Activated CD4-positive, alpha-beta T cell treated with anti-CD3 and anti-CD28 coated beads for 1 hour (primary cell): ENCODE measurements around the gene LBP.
"Not testable (repeated sequence)": the region's sequence is repeated elsewhere in the genome, so short reads cannot be mapped to it uniquely, and the experiment has no call there.

ENCODE experiments used
- DNase-seq: peaks from one replicate; pipeline ENCODE4 v3.0.0-alpha.2; 2020

The LBP gene

DNA sequence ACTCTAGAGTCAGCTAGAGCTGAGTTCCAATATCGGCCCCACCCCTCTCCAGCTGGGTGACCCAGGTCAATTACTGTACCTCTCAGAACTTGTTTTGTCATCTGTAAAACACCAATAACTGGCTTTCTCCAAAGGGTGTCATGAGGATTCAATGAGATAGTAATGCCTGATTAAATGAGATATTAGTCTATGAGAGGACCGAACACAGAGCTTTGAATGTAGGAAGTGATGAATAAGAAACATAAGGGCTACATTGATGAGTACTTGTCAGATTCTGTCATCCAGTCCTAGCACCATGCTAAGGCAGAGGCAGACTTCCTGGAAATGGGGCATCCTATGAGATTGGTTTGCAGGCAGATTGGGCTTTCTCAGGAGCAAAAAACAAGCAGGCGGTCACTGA, 22.1 kb upstream of the LBP start:
- DNase-seq, result no peak

DNA sequence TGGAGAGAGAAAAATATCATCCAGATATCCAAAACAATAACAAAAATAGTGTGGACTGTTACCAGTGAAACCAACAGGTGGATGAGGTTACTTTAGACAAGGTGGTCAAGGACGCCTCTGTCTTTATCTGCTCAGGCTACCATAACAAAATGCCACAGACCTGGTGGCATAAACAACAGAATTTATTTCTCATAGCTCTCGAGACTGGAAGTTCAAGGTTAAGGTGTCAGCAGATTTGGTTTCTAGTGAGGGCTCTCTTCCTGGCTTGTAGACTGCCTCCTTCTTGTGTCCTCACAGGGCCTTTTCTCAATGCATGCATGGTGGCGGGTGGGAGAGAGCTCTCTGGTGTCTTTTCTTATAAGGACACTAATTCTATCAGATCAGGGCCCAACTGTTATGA, 21.1 kb upstream of the LBP start:
- DNase-seq, result no peak

DNA sequence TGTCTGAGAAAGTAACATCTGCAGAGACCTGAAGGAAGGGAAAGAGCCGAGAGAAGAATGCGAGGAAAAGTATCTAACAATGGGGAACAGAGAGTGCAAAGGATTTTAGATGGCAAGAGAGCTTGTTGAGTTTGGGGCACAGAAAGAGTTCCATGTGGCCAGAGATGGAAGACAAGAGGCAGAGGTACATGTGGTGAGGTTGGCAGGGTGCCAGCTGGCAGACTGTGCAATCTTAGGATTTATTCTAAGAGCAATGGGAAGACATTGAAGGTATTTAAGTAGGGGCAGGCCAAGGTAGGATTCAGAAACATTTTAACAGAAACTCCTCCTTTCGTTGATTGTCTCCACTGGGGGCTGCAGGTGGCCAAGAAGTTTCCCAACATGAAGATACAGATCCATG, 20.4 kb upstream of the LBP start:
- DNase-seq, result no peak

- DNase-seq, result no peak
Measured at GRCh38 chr20:38326309-38326708, 20.0 kb upstream of the LBP start.

DNA sequence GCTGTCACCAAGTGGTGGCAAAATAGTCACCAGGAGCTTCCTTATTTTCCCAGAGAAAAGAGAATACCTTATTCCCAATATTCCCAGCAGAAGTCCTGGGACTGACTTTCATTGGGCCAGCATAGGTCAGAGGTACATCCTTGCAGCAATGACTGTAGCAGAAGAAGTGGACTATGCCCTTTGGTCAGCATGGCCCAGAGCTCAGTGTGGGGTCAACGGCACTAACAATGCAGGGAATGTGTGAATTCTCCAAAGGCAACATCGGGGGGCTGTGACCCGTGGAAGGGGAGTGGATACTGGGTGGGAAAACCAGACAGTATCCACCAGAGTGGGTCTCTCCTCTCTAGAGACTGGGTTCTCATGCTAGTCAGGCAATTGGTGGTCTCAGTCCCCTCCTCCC, 15.6 kb upstream of the LBP start:
- no peak for DNase-seq

DNA sequence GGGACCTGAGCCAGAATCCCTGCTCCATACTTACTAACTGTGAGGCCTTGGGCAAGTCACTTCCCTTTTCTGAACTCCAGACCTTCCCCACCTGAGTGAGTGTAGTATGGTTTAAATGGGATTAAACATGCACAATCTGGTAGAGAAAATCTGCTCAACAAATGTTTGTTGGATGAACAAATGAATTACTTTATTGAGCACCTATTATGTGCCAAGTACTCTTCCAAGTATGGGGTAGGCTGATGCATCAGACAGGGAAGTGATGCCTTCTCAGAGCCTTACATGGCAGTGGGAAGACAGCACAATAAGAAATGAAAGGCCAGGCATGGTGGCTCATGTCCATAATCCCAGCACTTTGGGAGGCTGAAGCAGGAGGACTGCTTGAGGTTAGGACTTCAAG, 15.0 kb upstream of the LBP start:
- DNase-seq, result no peak

- DNase-seq, result no peak
Measured at GRCh38 chr20:38331814-38332213, 14.5 kb upstream of the LBP start.

GRCh38 chr20:38334016-38334415, 12.3 kb upstream of the LBP start:
- DNase-seq, result no peak

- DNase-seq, result no peak
Measured at GRCh38 chr20:38336726-38337125, 9.6 kb upstream of the LBP start.

- DNase-seq, result no peak
Measured at GRCh38 chr20:38337561-38338140, 8.6 kb upstream of the LBP start.

DNA sequence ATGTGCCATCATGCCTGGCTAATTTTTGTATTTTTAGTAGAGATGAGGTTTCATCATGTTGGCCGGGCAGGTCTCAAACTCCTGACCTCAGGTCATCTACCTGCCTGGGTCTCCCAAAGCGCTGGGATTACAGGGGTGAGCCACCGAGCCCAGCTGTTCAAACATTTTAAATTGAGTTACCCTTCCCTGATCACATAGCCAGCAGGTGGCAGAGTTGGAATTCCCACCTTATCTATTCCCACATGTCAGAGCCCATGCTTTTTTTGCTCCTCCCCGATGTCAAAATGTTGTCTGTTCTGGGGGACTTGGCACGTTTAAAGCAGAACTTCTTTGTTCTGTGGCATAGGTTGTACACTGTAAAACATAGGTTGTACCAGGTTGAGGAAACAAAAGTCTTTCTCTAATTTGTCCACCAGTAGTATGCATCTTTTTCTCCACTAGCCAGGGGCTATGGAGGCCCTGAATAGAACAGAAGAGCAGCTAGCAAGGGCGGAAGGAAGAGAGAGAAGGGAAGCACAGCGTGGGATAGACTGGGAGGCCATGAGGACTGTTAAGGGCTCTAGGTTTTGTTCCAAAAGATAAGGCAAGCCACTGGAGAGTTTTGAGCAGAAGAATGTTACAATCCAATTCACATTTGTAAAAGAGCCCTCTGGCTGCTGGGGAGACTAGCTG, 7.3 kb upstream of the LBP start:
- no peak for DNase-seq

DNA sequence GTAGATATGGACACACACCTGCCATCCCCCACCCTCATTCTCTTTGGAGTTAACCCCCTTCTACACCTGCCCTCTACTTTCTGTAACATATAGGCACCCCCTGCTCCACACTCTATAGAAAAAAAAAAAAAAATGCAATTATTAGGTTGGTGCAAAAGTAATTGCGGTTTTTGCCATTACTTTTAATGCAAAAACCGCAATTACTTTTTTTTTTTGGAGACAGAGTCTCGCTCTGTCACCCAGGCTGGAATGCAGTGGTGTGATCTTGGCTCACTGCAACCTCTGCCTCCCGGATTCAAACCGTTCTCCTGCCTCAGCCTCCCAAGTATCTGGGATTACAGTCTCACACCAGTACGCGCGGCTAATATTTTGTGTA, 6.8 kb upstream of the LBP start:
- not testable (repeated sequence) for DNase-seq

DNA sequence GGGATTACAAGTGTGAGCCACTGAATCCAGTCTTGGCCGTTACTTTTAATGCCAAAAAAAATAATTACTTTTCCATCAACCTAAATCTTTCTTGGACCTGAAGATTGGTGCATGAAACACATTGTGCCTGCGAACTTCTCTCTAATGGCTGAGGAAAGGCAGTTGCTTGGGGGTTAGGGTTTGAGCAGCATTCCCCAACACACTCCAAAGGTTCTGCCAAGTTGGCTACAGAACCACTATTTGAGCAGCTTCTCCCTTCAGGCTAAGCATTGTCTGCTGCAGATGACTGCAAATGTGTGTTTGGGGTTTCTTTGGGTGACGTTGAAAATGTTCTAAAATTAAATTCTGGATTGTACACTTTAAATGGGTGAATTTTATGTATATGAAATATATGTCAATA, 6.3 kb upstream of the LBP start:
- no peak for DNase-seq

- no peak for DNase-seq
Measured at GRCh38 chr20:38340693-38341092, 5.6 kb upstream of the LBP start.

DNA sequence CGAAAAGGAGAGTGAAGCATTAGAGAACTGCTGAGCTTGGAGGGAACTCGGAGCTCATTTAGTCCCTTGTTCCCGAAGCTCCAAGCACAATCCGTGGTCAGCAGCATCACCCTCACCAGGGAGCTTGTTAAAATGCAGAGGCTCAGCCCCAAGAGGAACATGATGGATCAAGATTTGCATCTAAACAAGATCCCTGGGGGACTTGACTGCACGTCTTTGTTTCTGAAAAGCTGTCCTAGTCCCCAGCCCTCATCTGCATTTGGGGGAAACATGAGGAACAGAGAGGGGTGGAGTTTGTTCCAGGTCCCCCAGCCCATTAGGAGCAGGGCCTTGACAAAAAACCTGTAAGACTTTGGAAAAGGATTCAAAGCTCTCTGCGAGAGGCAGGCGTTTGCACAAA, 4.1 kb upstream of the LBP start:
- no peak for DNase-seq

- no peak for DNase-seq
Measured at GRCh38 chr20:38342713-38343310, 3.5 kb upstream of the LBP start.

DNA sequence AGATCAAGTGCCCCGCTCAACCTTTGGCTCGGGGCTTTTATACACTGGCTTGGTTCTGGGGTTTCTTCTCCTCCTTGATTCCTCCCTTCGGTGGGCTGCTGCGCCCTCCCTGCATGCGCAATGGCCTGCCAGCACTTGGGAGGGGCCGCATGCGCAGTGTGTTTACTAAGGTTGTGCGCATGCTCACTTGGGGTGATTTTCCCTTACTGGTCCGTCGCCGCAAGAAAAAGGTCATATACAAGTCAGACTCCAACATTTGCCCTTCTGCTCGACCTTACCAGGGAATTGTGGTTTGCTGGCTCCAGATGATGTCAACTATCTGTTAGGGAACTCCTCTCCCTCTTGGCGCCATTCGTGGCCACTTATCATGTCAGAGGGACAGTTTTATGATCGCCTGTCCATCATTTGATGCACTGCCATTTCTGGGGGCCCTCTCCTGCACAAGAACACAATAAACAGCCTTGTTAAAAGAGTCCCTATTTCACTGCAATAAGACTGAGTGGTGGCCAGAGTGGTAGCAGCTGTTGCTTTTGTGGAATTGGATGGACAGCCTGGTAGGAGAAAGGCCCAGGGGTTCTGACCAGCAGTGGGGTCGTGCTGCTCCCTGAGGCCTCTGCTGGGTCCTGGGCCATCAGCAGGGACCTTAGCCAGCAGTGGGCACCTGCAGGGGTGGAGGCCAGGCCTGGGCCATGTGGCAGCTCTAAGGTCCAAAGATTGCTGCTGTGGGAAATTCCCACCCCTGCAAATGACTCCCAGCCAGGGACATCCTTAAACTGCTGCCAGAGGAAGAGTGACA, 2.8 kb upstream of the LBP start:
- DNase-seq, result no peak

- DNase-seq, result no peak
Measured at GRCh38 chr20:38344107-38344701, 2.1 kb upstream of the LBP start.

DNA sequence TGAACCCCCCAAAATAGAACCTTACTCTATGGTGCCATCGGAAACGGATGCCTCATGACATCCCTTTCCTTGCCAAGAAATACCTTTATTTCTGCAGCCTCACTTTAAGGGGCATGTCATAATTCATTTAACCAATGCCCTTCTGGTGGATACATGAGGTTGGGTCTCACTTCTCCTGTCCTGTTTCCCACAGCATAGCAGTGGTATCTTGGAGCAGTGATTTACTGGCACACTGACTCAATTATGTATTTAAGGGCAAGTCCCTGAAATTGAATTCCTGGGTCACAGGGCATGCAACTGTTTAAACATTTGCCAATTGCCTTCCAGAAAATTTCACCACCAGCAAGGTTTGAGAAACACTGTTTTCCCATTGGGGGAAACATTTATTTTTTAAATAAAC, 639 bp upstream of the LBP start:
- no peak for DNase-seq

GRCh38 chr20:38346741-38347140, 459 bp downstream of the LBP start:
- no peak for DNase-seq

DNA sequence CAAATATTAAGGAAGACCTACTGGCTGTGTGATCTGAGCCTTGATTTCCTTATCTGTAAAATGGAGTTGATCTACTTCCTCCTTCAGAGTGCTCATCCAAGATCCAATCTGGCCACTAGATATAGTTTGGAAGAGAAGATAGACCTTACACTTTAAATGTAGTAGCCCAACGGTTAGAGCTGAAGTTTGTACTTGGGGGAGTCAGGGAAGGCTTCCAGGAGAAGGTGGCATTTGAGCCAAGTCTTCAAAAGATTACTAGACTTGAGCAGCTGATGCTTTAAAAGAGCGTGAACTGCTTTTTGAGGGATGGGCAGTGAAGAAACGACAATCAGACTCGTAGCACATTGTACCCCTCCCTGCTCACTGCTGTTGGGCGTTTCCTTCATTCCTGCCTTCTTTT, 3.6 kb downstream of the LBP start:
- no peak for DNase-seq

DNA sequence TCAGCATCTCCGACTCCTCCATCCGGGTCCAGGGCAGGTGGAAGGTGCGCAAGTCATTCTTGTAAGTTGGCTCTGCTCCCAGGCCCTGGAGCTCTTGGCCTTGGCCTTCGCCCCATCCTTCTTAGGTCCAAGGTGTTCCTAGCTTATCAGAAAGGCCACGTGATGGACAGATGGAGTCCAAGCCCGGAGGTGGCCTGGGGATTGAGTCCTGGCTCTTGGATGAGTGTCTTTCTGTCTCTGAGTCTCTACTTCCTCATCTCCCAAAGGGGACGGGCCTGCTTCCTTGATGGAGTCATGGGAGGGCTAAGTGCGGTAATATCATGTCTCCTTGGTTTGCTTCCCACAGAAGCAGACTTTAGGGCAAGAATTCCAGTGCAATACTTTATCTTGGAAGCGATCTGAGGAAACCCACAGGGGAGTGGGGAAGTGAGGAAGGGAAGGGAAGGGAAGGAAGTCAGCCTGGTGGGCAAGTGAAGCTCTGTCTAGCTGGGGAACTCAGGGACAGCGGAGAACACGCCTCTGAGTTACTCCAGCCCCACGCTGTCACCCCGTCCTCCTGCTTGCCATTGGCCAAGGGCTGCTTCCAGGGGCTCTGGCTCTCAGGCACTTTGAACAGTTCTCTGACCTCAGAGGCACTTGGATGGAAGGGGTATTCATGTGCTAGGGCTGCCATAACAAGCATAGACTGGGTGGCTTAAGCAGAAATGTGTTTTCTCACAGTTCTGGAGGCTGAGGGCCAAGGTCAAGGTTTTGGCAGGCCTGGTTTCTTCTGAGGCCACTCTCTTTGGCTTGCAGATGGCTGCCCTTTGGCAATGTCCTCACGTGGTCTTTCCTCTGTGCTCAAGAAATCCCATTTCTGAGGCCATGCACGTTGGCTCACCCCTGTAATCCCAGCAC, 4.8 kb downstream of the LBP start:
- no peak for DNase-seq

DNA sequence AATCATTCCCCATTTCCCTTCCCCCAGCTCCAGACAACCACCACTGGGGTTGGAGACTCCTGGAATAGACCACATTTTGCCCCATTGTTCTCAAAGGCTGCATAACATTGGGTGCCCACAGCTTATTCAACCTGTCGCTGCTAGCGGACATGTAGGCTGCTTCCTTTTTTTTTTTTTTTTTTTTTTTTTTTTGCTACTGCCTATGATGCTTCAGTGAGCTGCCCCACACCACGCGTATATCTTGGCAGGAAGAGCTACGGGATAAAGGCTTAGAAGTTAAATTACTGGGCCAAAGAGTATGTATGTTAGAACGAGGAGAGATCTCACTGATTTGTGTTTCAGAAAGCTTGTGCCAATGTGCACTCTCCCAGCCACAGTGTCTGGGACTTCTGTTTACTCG, 7.0 kb downstream of the LBP start:
- DNase-seq, result no peak
